Measurements from ENCODE around the gene JOSD1.

DNA sequence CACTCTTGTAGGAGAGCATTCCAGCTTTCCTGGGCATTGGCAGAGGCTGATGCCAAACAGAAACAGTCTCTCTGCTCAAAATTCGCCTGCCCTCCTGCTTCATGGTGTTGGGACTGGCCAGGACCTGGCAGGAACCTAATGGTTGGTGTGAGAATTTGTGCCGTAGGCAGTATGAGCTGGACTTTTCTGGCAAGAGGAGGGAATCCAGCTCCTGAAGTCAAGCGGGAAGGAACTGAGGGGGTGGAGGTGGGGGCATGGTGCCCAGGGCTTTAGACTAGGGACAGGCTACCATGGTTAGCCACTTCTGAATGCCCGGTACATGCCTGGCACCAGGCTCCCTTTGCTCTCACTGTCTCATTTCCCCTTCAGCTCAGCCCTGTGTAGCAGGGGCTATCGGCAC is 25.9 kb downstream of the JOSD1 start:
- TF ChIP-seq, protein P1, sequence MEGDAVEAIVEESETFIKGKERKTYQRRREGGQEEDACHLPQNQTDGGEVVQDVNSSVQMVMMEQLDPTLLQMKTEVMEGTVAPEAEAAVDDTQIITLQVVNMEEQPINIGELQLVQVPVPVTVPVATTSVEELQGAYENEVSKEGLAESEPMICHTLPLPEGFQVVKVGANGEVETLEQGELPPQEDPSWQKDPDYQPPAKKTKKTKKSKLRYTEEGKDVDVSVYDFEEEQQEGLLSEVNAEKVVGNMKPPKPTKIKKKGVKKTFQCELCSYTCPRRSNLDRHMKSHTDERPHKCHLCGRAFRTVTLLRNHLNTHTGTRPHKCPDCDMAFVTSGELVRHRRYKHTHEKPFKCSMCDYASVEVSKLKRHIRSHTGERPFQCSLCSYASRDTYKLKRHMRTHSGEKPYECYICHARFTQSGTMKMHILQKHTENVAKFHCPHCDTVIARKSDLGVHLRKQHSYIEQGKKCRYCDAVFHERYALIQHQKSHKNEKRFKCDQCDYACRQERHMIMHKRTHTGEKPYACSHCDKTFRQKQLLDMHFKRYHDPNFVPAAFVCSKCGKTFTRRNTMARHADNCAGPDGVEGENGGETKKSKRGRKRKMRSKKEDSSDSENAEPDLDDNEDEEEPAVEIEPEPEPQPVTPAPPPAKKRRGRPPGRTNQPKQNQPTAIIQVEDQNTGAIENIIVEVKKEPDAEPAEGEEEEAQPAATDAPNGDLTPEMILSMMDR (conservative IDR thresholded peaks at IDR 0.05 in 1 of 2, IDR thresholded peaks at IDR 0.05 in 1 of 2; ENCODE audit: extremely low read depth in 1 of 2, insufficient read depth in 1 of 2, low read depth in 1 of 2, low read length in 2 of 2) = no peak
- TF ChIP-seq EZH2 (IDR thresholded peaks at IDR 0.05; ENCODE audit: borderline replicate concordance, low read length) = no peak

Data from mammary epithelial cell (primary cell).